Caco-2 (cell line): ENCODE results near the gene RHBDF1. TPM values are rescaled to one million over a fixed set of nuclear protein-coding genes. Genes with fewer than 3 reads are reported as not detected.
"Not testable (repeated sequence)": the region's sequence is repeated elsewhere in the genome, so short reads cannot be mapped to it uniquely, and the experiment has no call there.

ENCODE experiments used
- BruUV-seq: library from RNA; stranded (reverse); fragments of 400-500 nt; replicated peaks from 2 replicates; lab custom pipeline; 2021; lab: Mats Ljungman, UMichigan
- CTCF ChIA-PET: fragments of 300-600 bp; sonication (Branson Sonifier 250); formaldehyde crosslinking; loops from one replicate; lab custom pipeline; 2022; ENCODE audit warnings: antibody characterized with exemption; lab: Charles Lee
- POLR2A ChIA-PET: fragments of 300-600 bp; sonication (Branson Sonifier 250); formaldehyde crosslinking; loops from one replicate; lab custom pipeline; 2022; ENCODE audit warnings: antibody characterized with exemption; lab: Charles Lee
- DNase-seq, 2 experiments: peaks; one replicate each; pipeline versions ENCODE4 v3.0.0 to v3.0.0-alpha.2; 2020 to 2022
- H3K27me3 ChIP-seq: replicated peaks from 2 replicates; pipeline ENCODE4 v1.6.0; 2011; ENCODE audit warnings: low read length; ENCODE audit not compliant: control insufficient read depth, insufficient read depth
- H3K36me3 ChIP-seq: 2 replicates; pipeline ENCODE4 v1.5.1; 2011; ENCODE audit warnings: low read length; ENCODE audit not compliant: control insufficient read depth, insufficient read depth
- H3K4me1 ChIP-seq: fragments of 250-450 bp; sonication (Bioruptor Pico); 2 replicates; pipeline ENCODE4 v1.5.1; 2020; ENCODE audit warnings: mild to moderate bottlenecking
- H3K4me3 ChIP-seq: 2 replicates; pipeline ENCODE4 v1.5.1; 2011; ENCODE audit warnings: low read depth, mild to moderate bottlenecking, control low read depth, low read length
- H3K9me3 ChIP-seq: fragments of 250-450 bp; sonication (Bioruptor Pico); 2 replicates; pipeline ENCODE4 v1.5.1; 2020; ENCODE audit warnings: mild to moderate bottlenecking, moderate library complexity
- H3K27ac Mint-ChIP-seq: one replicate; pipeline ENCODE4 v1.8.0; 2022; ENCODE audit warnings: mixed read lengths; ENCODE audit not compliant: unreplicated experiment
- H3K27me3 Mint-ChIP-seq: one replicate; pipeline ENCODE4 v1.8.0; 2022; ENCODE audit warnings: mixed read lengths; ENCODE audit not compliant: insufficient read depth, unreplicated experiment
- H3K36me3 Mint-ChIP-seq: one replicate; pipeline ENCODE4 v1.8.0; 2022; ENCODE audit warnings: mild to moderate bottlenecking, mixed read lengths; ENCODE audit not compliant: insufficient read depth, unreplicated experiment
- H3K4me1 Mint-ChIP-seq: one replicate; pipeline ENCODE4 v1.8.0; 2022; ENCODE audit warnings: low read depth, mixed read lengths; ENCODE audit not compliant: unreplicated experiment
- H3K4me3 Mint-ChIP-seq: one replicate; pipeline ENCODE4 v1.8.0; 2022; ENCODE audit warnings: mild to moderate bottlenecking, moderate library complexity, mixed read lengths; ENCODE audit not compliant: unreplicated experiment
- H3K9me3 Mint-ChIP-seq: one replicate; pipeline ENCODE4 v1.8.0; 2022; ENCODE audit warnings: mixed read lengths; ENCODE audit not compliant: unreplicated experiment
- intact Hi-C: fragments of 100-400 bp; cut with micrococcal nuclease; formaldehyde crosslinking; loops from one replicate; pipeline ENCODE4 v1.10.0; 2022; ENCODE audit not compliant: unreplicated experiment
- total RNA-seq: library from RNA; stranded (reverse); gene quantifications from 2 replicates; pipeline ENCODE4 v1.2.3, GENCODE V29; 2022
- TF ChIP-seq, protein P1 (sequence below), 2 experiments: fragments of 200-600 bp in 1 of 2; IDR thresholded peaks; 1 replicate in 1 of 2; 2 replicates in 1 of 2; pipeline versions ENCODE4 v1.5.1 to v1.8.0; 2011 to 2022; ENCODE audit warnings: antibody characterized with exemption in 1 of 2, control low read depth in 1 of 2, inconsistent platforms in 1 of 2, low read depth in 1 of 2, low read length in 1 of 2, mild to moderate bottlenecking in 1 of 2, moderate library complexity in 1 of 2; ENCODE audit not compliant: insufficient read depth in 1 of 2, severe bottlenecking in 1 of 2, unreplicated experiment in 1 of 2

Gene RHBDF1
- total RNA-seq, 1 experiment from 2014 or later = 62.3 TPM

DNA sequence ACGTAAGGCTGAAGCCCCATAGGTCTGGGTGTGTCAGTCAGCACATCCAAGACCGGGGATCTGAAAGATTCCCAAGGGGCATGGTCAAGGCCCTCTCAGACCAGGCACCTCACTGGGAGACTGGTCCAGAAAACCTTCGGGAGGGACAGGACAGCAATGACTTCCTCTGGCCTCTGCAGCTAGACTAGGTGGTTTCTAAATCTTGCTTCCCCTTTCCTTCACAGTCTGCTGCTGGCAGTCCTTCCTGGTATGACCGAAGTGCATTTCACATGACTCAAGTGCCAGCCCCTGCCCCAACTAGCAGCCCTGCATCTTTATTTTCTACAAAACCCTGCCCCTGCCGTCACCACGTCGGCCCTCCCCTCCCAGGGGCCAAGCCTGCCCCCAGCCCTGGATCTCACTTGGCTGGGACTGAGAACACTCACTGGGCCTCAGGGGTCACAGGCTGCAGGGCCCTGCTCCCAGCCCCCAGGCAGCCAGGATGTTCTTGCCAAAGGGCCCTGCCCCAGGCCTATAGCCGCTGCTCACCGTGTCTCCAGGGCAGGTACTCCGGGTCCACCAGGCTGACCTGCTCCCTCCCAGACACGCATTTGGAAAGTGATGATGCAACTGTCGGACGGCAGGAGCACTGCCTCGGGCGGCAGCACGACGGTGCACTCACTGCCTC is 37.3 kb downstream of the RHBDF1 start:
- Mint-ChIP-seq H3K4me1 (no peaks in the 10 kb centered on the region), H3K4me3 (no peak overlapping the region), H3K27ac (no peak overlapping the region), H3K9me3 (no peaks in the 10 kb centered on the region), H3K27me3 (no peaks in the 10 kb centered on the region), H3K36me3 (peaks cover 22% of the 10 kb centered on the region)
- no TSS peak for BruUV-seq
- ChIA-PET CTCF (no interaction called here), POLR2A (no interaction called here)
- no peaks in the 10 kb centered on the region for H3K36me3 ChIP-seq
- no peaks in the 10 kb centered on the region for H3K4me1 ChIP-seq
- H3K27me3 ChIP-seq = no peaks in the 10 kb centered on the region
- H3K9me3 ChIP-seq = no peaks in the 10 kb centered on the region
- intact Hi-C loops = no loop called here
- TF ChIP-seq, protein P1, sequence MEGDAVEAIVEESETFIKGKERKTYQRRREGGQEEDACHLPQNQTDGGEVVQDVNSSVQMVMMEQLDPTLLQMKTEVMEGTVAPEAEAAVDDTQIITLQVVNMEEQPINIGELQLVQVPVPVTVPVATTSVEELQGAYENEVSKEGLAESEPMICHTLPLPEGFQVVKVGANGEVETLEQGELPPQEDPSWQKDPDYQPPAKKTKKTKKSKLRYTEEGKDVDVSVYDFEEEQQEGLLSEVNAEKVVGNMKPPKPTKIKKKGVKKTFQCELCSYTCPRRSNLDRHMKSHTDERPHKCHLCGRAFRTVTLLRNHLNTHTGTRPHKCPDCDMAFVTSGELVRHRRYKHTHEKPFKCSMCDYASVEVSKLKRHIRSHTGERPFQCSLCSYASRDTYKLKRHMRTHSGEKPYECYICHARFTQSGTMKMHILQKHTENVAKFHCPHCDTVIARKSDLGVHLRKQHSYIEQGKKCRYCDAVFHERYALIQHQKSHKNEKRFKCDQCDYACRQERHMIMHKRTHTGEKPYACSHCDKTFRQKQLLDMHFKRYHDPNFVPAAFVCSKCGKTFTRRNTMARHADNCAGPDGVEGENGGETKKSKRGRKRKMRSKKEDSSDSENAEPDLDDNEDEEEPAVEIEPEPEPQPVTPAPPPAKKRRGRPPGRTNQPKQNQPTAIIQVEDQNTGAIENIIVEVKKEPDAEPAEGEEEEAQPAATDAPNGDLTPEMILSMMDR (IDR thresholded peaks at IDR 0.05; ENCODE audit: insufficient read depth in 1 of 2, low read depth in 1 of 2, low read length in 1 of 2, severe bottlenecking in 1 of 2, unreplicated experiment in 1 of 2) = no peak
- DNase-seq = no peak
- no peak overlapping the region for H3K4me3 ChIP-seq

DNA sequence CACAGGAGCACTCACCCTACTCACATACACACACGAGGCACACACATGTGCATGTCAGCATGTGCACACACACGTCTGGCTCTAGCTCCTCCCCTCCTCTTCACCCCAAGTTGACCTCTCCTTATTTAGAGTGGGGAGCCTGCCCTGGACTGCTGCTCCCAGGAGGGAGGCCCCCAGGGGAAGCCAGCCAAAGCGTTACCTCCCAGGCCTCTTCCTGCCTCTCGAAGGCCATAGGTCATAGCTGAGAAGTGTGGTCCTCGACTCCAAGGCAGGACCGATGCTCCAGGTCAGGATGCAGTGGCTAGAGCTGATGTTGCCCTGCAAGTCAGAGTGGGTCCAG is 37.8 kb downstream of the RHBDF1 start:
- Histone ChIP-seq H3K9me3 (no peaks in the 10 kb centered on the region), H3K36me3 (no peaks in the 10 kb centered on the region), H3K27me3 (no peaks in the 10 kb centered on the region), H3K4me1 (no peaks in the 10 kb centered on the region), H3K4me3 (no peak overlapping the region)
- TF ChIP-seq, protein P1 (IDR thresholded peaks at IDR 0.05; ENCODE audit: insufficient read depth in 1 of 2, low read depth in 1 of 2, low read length in 1 of 2, severe bottlenecking in 1 of 2, unreplicated experiment in 1 of 2) = no peak
- Mint-ChIP-seq H3K9me3 (no peaks in the 10 kb centered on the region), H3K4me3 (no peak overlapping the region), H3K4me1 (no peaks in the 10 kb centered on the region), H3K27me3 (no peaks in the 10 kb centered on the region), H3K27ac (no peak overlapping the region), H3K36me3 (peaks cover 22% of the 10 kb centered on the region)
- no TSS peak for BruUV-seq
- intact Hi-C loops = no loop called here
- CTCF ChIA-PET = no interaction called here
- DNase-seq = no peak
- POLR2A ChIA-PET = no interaction called here

DNA sequence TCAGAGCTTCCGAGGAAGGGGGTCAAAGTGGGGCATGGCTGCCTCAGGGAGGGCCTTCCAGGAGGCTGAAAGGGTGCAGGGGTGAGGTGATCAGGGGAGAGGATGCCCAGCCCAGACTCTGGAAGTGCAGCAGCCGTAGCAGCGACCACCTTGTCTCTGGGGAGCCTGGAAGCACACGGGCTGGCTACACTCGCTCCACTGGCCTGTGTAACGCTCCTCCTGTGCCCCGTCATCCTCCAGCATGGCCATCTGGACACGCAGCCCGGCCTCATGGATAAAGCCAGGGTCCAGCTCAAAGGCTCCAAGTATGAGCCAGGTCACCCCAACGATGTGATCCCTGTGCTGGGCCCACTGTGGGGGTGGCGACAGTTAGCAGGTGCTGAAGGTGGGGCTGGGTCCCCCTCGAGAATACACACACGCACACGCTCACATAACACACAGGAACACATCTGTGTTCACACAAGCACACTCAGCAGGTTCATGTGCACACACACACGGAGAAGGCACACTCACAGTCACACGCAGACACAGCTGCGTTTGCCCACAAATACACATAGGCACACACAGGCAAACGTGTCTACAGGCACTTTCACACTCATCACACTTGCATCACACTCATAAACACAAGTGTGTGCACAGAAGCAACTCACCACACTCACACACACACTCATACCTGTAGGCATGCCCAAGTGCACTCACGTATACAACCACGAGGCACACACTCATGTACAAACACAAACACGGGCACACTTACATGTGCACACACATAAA is 38.4 kb downstream of the RHBDF1 start:
- ChIA-PET POLR2A (no interaction called here), CTCF (no interaction called here)
- TF ChIP-seq, protein P1 (IDR thresholded peaks at IDR 0.05; ENCODE audit: insufficient read depth in 1 of 2, low read depth in 1 of 2, low read length in 1 of 2, severe bottlenecking in 1 of 2, unreplicated experiment in 1 of 2) = no peak
- H3K4me3 ChIP-seq = no peak overlapping the region
- no peak for DNase-seq
- Mint-ChIP-seq H3K4me3 (no peak overlapping the region), H3K36me3 (peaks cover 22% of the 10 kb centered on the region), H3K27me3 (no peaks in the 10 kb centered on the region), H3K27ac (no peak overlapping the region), H3K9me3 (no peaks in the 10 kb centered on the region), H3K4me1 (no peaks in the 10 kb centered on the region)
- intact Hi-C loops = no loop called here
- no peaks in the 10 kb centered on the region for H3K4me1 ChIP-seq
- BruUV-seq = no TSS peak
- no peaks in the 10 kb centered on the region for H3K36me3 ChIP-seq
- H3K9me3 ChIP-seq = no peaks in the 10 kb centered on the region
- no peaks in the 10 kb centered on the region for H3K27me3 ChIP-seq

DNA sequence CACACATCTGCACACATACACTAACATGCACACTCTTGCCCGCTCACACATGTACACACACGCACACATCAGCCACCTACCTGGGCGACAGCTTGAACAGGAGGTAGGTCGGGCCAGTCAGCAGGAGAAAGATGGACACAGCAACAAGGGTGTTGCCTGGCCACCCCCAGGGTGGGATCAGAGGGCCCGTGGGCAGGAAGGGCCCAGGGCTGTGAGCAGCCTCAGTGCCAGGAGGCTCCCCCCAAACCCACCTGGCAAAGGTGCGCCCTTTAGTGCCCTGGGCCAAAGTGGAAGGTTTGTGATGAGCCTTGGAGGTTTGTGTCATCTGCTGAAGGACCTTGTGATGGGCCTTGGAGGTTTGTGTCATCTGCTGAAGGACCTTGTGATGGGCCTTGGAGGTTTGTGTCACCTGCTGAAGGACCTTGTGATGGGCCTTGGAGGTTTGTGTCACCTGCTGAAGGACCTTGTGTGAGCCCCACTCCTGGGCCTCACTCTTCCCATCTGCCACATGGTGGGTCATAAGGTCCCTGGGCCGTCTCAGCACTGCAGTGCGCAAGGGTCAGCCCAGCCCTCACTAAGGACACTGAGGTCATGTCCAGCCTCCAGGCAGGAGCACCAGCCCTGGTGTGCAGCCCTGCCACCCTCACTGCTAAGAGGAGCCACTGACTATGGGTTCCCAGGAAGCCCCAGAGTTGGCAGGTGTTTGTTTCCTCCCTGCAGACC is 39.1 kb downstream of the RHBDF1 start:
- POLR2A ChIA-PET, H3K4me1 Mint-ChIP-seq, H3K4me3 Mint-ChIP-seq, BruUV-seq, H3K9me3 ChIP-seq, H3K4me1 ChIP-seq, H3K9me3 Mint-ChIP-seq, H3K4me3 ChIP-seq, H3K27me3 ChIP-seq, CTCF ChIA-PET, H3K27me3 Mint-ChIP-seq, DNase-seq, intact Hi-C loops, H3K36me3 ChIP-seq, H3K27ac Mint-ChIP-seq: not testable (repeated sequence)
- H3K36me3 Mint-ChIP-seq = peaks cover 22% of the 10 kb centered on the region
